ENCODE data around the gene FOXP2. TPM values are rescaled to one million over a fixed set of nuclear protein-coding genes. Genes with fewer than 3 reads are reported as not detected.
"Not testable (repeated sequence)": the region's sequence is repeated elsewhere in the genome, so short reads cannot be mapped to it uniquely, and the experiment has no call there.

FOXP2 gene
- total and polyA plus RNA-seq, 4 donors = 15.6 to 27.5 (median 17.8) TPM

DNA sequence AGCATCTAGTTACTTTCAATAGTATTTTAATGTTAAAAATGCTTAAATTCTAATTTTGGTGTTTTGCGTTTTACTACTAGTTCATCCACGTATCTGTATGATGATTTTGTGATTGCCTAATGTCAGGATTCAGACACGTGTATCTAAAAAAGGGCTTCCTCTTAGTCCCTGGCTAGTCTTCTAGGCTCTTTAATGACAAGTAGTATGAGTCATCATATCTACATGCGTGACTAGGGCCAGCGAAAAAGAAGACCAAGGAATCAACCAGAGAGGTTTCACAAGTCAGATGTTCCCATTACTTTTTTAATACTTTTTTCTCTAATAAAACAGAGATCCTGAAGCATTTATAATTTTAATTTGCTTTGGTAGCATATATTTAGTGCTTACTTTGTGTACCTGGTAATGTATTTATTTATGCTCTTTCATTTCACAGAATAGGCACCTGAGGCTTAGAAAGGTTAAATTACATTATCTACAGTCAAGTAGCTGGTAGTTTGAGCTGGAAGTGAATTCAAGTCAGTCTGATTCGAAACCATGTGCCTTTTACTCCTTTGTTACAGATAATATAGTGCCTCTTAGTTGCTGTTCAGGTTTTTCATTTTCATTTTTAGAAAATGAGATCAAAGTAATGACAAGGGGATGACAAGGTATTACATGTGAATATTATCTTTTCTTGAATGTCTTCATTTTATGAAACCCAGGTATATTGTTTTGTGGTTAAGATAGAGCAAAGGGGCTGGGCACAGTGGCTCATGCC lies 140.3 kb downstream of the FOXP2 start:
- Histone ChIP-seq H3K4me1 (ENCODE audit: control insufficient read depth, insufficient read depth, low read length) (no peaks in the 10 kb centered on the region), H3K27me3 (ENCODE audit: control insufficient read depth, insufficient read depth, low read length) (no peaks in the 10 kb centered on the region), H3K9me3 (ENCODE audit: control insufficient read depth, insufficient read depth, low read length) (no peaks in the 10 kb centered on the region), H3K36me3 (ENCODE audit: control insufficient read depth, insufficient read depth, low read length) (no peaks in the 10 kb centered on the region), H3K27ac (ENCODE audit: low read depth, low read length) (no peak overlapping the region), H3K4me3 (ENCODE audit: low read depth, low read length) (no peak overlapping the region)
- no peak for DNase-seq (ENCODE audit: low read depth in 4 of 6, low spot score in 6 of 6)
- 100% methylated on average over 1 of the region's 6 CpGs for WGBS (ENCODE audit: insufficient coverage)

DNA sequence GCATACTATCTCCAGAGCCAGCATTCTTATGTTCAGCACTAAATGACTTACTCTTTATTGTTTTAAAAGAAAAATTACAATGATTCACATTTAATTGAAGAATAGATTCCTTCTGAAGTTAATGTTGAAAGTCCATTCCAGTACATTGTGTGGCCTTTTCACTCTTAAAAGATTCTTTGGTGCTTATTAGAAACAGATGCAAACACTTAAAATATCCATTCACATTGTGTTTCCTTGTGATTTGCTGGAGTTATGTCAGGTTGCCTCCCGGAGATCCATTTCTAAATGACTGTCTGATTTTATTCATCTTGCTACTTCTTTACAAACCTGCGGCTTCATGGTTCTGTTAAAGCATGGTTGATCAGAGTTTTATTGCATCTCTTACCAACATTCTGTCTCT lies 152.8 kb downstream of the FOXP2 start:
- no peak overlapping the region for H3K4me3 ChIP-seq (ENCODE audit: low read depth, low read length)
- H3K27ac ChIP-seq (ENCODE audit: low read depth, low read length) = no peak overlapping the region
- no peaks in the 10 kb centered on the region for H3K27me3 ChIP-seq (ENCODE audit: control insufficient read depth, insufficient read depth, low read length)
- no peaks in the 10 kb centered on the region for H3K9me3 ChIP-seq (ENCODE audit: control insufficient read depth, insufficient read depth, low read length)
- no peak for DNase-seq (ENCODE audit: low read depth in 4 of 6, low spot score in 6 of 6)
- no peaks in the 10 kb centered on the region for H3K4me1 ChIP-seq (ENCODE audit: control insufficient read depth, insufficient read depth, low read length)
- H3K36me3 ChIP-seq (ENCODE audit: control insufficient read depth, insufficient read depth, low read length) = no peaks in the 10 kb centered on the region
- WGBS (ENCODE audit: insufficient coverage) = no CpG with 5 or more reads among the region's 2 CpGs

GRCh38 chr7:114569220-114569619 lies 154.6 kb downstream of the FOXP2 start:
- Histone ChIP-seq H3K27me3 (ENCODE audit: control insufficient read depth, insufficient read depth, low read length) (no peaks in the 10 kb centered on the region), H3K4me1 (ENCODE audit: control insufficient read depth, insufficient read depth, low read length) (no peaks in the 10 kb centered on the region), H3K36me3 (ENCODE audit: control insufficient read depth, insufficient read depth, low read length) (no peaks in the 10 kb centered on the region), H3K4me3 (ENCODE audit: low read depth, low read length) (no peak overlapping the region), H3K9me3 (ENCODE audit: control insufficient read depth, insufficient read depth, low read length) (no peaks in the 10 kb centered on the region), H3K27ac (ENCODE audit: low read depth, low read length) (no peak overlapping the region)
- WGBS (ENCODE audit: insufficient coverage) = no CpG with 5 or more reads among the region's 1 CpG
- DNase-seq (ENCODE audit: low read depth in 4 of 6, low spot score in 6 of 6) = peak in 2 of 6 donors; percentile 60 to 69

- 56% methylated on average over 1 of the region's 2 CpGs for WGBS (ENCODE audit: insufficient coverage)
- no peaks in the 10 kb centered on the region for H3K36me3 ChIP-seq (ENCODE audit: control insufficient read depth, insufficient read depth, low read length)
- no peaks in the 10 kb centered on the region for H3K4me1 ChIP-seq (ENCODE audit: control insufficient read depth, insufficient read depth, low read length)
- H3K27me3 ChIP-seq (ENCODE audit: control insufficient read depth, insufficient read depth, low read length) = no peaks in the 10 kb centered on the region
- peak in 2 of 6 donors; percentile 14 to 56 for DNase-seq (ENCODE audit: low read depth in 4 of 6, low spot score in 6 of 6)
- no peak overlapping the region for H3K27ac ChIP-seq (ENCODE audit: low read depth, low read length)
- peaks cover 1% of the 10 kb centered on the region for H3K9me3 ChIP-seq (ENCODE audit: control insufficient read depth, insufficient read depth, low read length)
- H3K4me3 ChIP-seq (ENCODE audit: low read depth, low read length) = no peak overlapping the region
These were observed 159.8 kb downstream of the FOXP2 start for GRCh38 chr7:114574384-114574783.

GRCh38 chr7:114575098-114575497 lies 160.5 kb downstream of the FOXP2 start:
- DNase-seq (ENCODE audit: low read depth in 4 of 6, low spot score in 6 of 6) = peak in 2 of 6 donors; percentile 28 to 39
- Histone ChIP-seq H3K9me3 (ENCODE audit: control insufficient read depth, insufficient read depth, low read length) (peaks cover 1% of the 10 kb centered on the region), H3K27ac (ENCODE audit: low read depth, low read length) (no peak overlapping the region), H3K36me3 (ENCODE audit: control insufficient read depth, insufficient read depth, low read length) (no peaks in the 10 kb centered on the region), H3K4me3 (ENCODE audit: low read depth, low read length) (no peak overlapping the region), H3K27me3 (ENCODE audit: control insufficient read depth, insufficient read depth, low read length) (no peaks in the 10 kb centered on the region), H3K4me1 (ENCODE audit: control insufficient read depth, insufficient read depth, low read length) (no peaks in the 10 kb centered on the region)
- no CpG with 5 or more reads among the region's 4 CpGs for WGBS (ENCODE audit: insufficient coverage)

DNA sequence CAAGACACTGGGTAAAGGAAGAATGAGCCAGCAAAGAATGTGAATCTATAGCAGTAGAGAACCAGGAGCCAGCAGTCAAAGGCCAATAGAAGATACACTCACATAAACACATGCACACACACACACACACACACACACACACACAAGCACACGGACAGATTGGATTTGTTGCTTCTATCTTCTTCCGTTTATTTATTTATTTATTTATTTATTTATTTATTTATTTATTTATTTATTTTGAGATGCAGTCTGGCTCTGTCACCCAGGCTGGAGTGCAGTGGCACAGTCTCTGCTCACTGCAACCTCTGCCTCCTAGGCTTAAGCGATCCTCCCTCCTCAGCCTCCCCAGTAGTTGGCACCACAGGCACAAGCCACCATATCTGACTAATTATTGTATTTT lies 166.3 kb downstream of the FOXP2 start:
- not testable (repeated sequence) for H3K4me1 ChIP-seq (ENCODE audit: control insufficient read depth, insufficient read depth, low read length); H3K9me3 ChIP-seq (ENCODE audit: control insufficient read depth, insufficient read depth, low read length); H3K4me3 ChIP-seq (ENCODE audit: low read depth, low read length); H3K27ac ChIP-seq (ENCODE audit: low read depth, low read length); H3K27me3 ChIP-seq (ENCODE audit: control insufficient read depth, insufficient read depth, low read length); H3K36me3 ChIP-seq (ENCODE audit: control insufficient read depth, insufficient read depth, low read length); DNase-seq (ENCODE audit: low read depth in 4 of 6, low spot score in 6 of 6)
- no CpG with 5 or more reads among the region's 3 CpGs for WGBS (ENCODE audit: insufficient coverage)

GRCh38 chr7:114588506-114588905 lies 173.9 kb downstream of the FOXP2 start:
- Histone ChIP-seq H3K9me3 (ENCODE audit: control insufficient read depth, insufficient read depth, low read length) (no peaks in the 10 kb centered on the region), H3K4me3 (ENCODE audit: low read depth, low read length) (no peak overlapping the region), H3K36me3 (ENCODE audit: control insufficient read depth, insufficient read depth, low read length) (no peaks in the 10 kb centered on the region), H3K4me1 (ENCODE audit: control insufficient read depth, insufficient read depth, low read length) (no peaks in the 10 kb centered on the region), H3K27me3 (ENCODE audit: control insufficient read depth, insufficient read depth, low read length) (no peaks in the 10 kb centered on the region), H3K27ac (ENCODE audit: low read depth, low read length) (no peak overlapping the region)
- WGBS (ENCODE audit: insufficient coverage) = no CpG with 5 or more reads among the region's 1 CpG
- DNase-seq (ENCODE audit: low read depth in 4 of 6, low spot score in 6 of 6) = no peak

DNA sequence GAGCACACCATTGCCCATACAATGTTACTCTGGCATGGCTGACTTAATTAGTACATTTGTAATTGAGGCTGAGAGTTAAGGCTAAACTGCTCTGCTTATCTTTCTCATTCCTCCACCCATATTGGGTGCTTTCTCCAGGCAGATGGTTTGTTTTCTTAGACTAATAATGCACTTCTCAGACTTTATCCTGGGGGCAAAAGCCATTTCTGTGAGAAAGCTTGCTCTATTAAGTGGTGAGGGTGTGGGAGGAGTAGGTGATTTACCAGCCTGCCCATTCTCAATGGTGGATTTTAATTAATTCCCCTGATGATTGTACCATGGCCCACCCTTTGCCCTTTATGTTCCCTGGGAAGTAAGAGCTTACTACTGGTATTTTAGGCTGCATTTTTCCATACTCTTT lies 174.8 kb downstream of the FOXP2 start:
- no peaks in the 10 kb centered on the region for H3K9me3 ChIP-seq (ENCODE audit: control insufficient read depth, insufficient read depth, low read length)
- peak in 1 of 6 donors; percentile 5 for DNase-seq (ENCODE audit: low read depth in 4 of 6, low spot score in 6 of 6)
- H3K36me3 ChIP-seq (ENCODE audit: control insufficient read depth, insufficient read depth, low read length) = no peaks in the 10 kb centered on the region
- no peaks in the 10 kb centered on the region for H3K4me1 ChIP-seq (ENCODE audit: control insufficient read depth, insufficient read depth, low read length)
- no peak overlapping the region for H3K27ac ChIP-seq (ENCODE audit: low read depth, low read length)
- H3K27me3 ChIP-seq (ENCODE audit: control insufficient read depth, insufficient read depth, low read length) = no peaks in the 10 kb centered on the region
- no peak overlapping the region for H3K4me3 ChIP-seq (ENCODE audit: low read depth, low read length)

- Histone ChIP-seq H3K27ac (ENCODE audit: low read depth, low read length) (no peak overlapping the region), H3K9me3 (ENCODE audit: control insufficient read depth, insufficient read depth, low read length) (no peaks in the 10 kb centered on the region), H3K36me3 (ENCODE audit: control insufficient read depth, insufficient read depth, low read length) (no peaks in the 10 kb centered on the region), H3K4me1 (ENCODE audit: control insufficient read depth, insufficient read depth, low read length) (no peaks in the 10 kb centered on the region), H3K4me3 (ENCODE audit: low read depth, low read length) (no peak overlapping the region), H3K27me3 (ENCODE audit: control insufficient read depth, insufficient read depth, low read length) (no peaks in the 10 kb centered on the region)
- WGBS (ENCODE audit: insufficient coverage) = 86% methylated on average over 1 of the region's 2 CpGs
- DNase-seq (ENCODE audit: low read depth in 4 of 6, low spot score in 6 of 6) = no peak
These were observed 175.7 kb downstream of the FOXP2 start for GRCh38 chr7:114590298-114590697.

DNA sequence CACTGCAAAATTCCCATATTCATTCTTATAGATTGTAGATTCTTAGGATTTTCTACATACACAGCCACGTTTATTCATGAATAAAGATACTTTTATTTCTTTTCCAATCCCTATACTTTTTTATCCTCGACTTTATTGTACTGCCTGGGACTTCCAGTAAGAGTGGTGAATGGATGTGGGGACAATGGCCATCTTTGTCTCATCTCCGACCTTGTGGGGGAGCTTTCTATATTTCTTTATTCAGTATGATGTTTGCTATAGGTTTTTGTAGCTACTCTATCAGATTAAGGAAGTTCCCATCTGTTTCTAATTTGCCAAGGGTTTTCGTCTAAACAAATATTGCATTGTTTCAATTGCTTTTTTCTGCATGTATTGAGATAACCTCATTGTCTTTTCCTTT lies 184.3 kb downstream of the FOXP2 start:
- no peak overlapping the region for H3K4me3 ChIP-seq (ENCODE audit: low read depth, low read length)
- no peak overlapping the region for H3K27ac ChIP-seq (ENCODE audit: low read depth, low read length)
- DNase-seq (ENCODE audit: low read depth in 4 of 6, low spot score in 6 of 6) = no peak
- H3K9me3 ChIP-seq (ENCODE audit: control insufficient read depth, insufficient read depth, low read length) = no peaks in the 10 kb centered on the region
- no peaks in the 10 kb centered on the region for H3K4me1 ChIP-seq (ENCODE audit: control insufficient read depth, insufficient read depth, low read length)
- no CpG with 5 or more reads among the region's 4 CpGs for WGBS (ENCODE audit: insufficient coverage)
- H3K36me3 ChIP-seq (ENCODE audit: control insufficient read depth, insufficient read depth, low read length) = no peaks in the 10 kb centered on the region
- H3K27me3 ChIP-seq (ENCODE audit: control insufficient read depth, insufficient read depth, low read length) = no peaks in the 10 kb centered on the region

All from spinal cord (tissue), 10 donors.